GM18505 (cell line): ENCODE measurements around the gene B3GAT1.
A peak's percentile ranks its signal among the peaks of the same experiment; 100 is the strongest.

ENCODE experiments used
- ATAC-seq: cut with Tn5 transposase; IDR thresholded peaks from one replicate; pipeline ENCODE4 v1.9.1; 2021; ENCODE audit not compliant: unreplicated experiment
- POLR2A ChIP-seq: IDR thresholded peaks from 4 replicates; pipeline ENCODE4 v1.6.1; 2011; ENCODE audit warnings: borderline replicate concordance; ENCODE audit not compliant: insufficient read depth, insufficient read length; ENCODE audit errors: extremely low read depth

B3GAT1 gene

GRCh38 chr11:134338654-134339053 lies 73.4 kb downstream of the B3GAT1 start:
- no peak for ATAC-seq
- no peak for TF ChIP-seq POLR2A

GRCh38 chr11:134338068-134338467 lies 74.0 kb downstream of the B3GAT1 start:
- TF ChIP-seq POLR2A, result no peak
- ATAC-seq, result no peak

- no peak for TF ChIP-seq POLR2A
- no peak for ATAC-seq
Measured at GRCh38 chr11:134337051-134337450, 75.0 kb downstream of the B3GAT1 start.

GRCh38 chr11:134334796-134335571 lies 77.1 kb downstream of the B3GAT1 start:
- ATAC-seq, result no peak
- no peak for TF ChIP-seq POLR2A

GRCh38 chr11:134333946-134334345 lies 78.1 kb downstream of the B3GAT1 start:
- TF ChIP-seq POLR2A, result no peak
- ATAC-seq, result no peak

- TF ChIP-seq POLR2A, result no peak
- no peak for ATAC-seq
Measured at GRCh38 chr11:134333312-134333711, 78.7 kb downstream of the B3GAT1 start.

GRCh38 chr11:134332782-134333181 lies 79.3 kb downstream of the B3GAT1 start:
- no peak for TF ChIP-seq POLR2A
- ATAC-seq, result no peak

GRCh38 chr11:134332189-134332631 lies 79.8 kb downstream of the B3GAT1 start:
- TF ChIP-seq POLR2A, result no peak
- ATAC-seq, result peak; percentile 25

GRCh38 chr11:134331354-134332188 lies 80.5 kb downstream of the B3GAT1 start, which contains the start of gene GLB1L2:
GLB1L2 (plus strand) TSS chr11:134331988; CDS start chr11:134332062, 74 bp downstream.
- ATAC-seq, result peak; percentile 91
- TF ChIP-seq POLR2A, result no peak

- no peak for ATAC-seq
- TF ChIP-seq POLR2A, result no peak
Measured at GRCh38 chr11:134330611-134331353, 81.3 kb downstream of the B3GAT1 start.
